Endothelial cell of umbilical vein (primary cell): ENCODE measurements around the gene DDX25. TPM values are rescaled to one million over a fixed set of nuclear protein-coding genes. Genes with fewer than 3 reads are reported as not detected.

Experiments used
- BruUV-seq: library from RNA; stranded (reverse); fragments of 400-500 nt; replicated peaks from 2 replicates; lab custom pipeline; 2021; lab: Mats Ljungman, UMichigan
- CTCF ChIA-PET: fragments of 300-600, 350-600 bp; sonication (Branson Sonifier 250); formaldehyde crosslinking; loops from one replicate; lab custom pipeline; 2021; ENCODE audit warnings: antibody characterized with exemption, inconsistent platforms; lab: Charles Lee
- POLR2A ChIA-PET: fragments of 300-600, 350-600 bp; sonication (Branson Sonifier 250); formaldehyde crosslinking; loops from one replicate; lab custom pipeline; 2021; ENCODE audit warnings: antibody characterized with exemption, inconsistent platforms; lab: Charles Lee
- DNase-seq: peaks from one replicate; pipeline ENCODE4 v3.0.0-alpha.2; 2011; ENCODE audit warnings: low read depth, low spot score
- FAIRE-seq: peaks from 2 replicates; lab custom pipeline; 2011; peaks lifted over from hg19 to GRCh38; lab: Jason Lieb, UNC
- H2AFZ ChIP-seq: 2 replicates; pipeline ENCODE4 v1.6.0; 2012; ENCODE audit warnings: low read depth, low read length, control low read depth, inconsistent platforms
- H3K27ac ChIP-seq: 2 replicates; pipeline ENCODE4 v1.5.1; 2011; ENCODE audit warnings: low read depth, mild to moderate bottlenecking, control low read depth, low read length, moderate library complexity; ENCODE audit not compliant: insufficient read depth
- H3K27me3 ChIP-seq, 2 experiments: 2 replicates each; pipeline versions ENCODE4 v1.6.0 to v1.6.1; 2011; ENCODE audit warnings: low read length in 2 of 2, mixed read lengths in 1 of 2; ENCODE audit not compliant: control insufficient read depth in 2 of 2, insufficient read depth in 2 of 2
- H3K36me3 ChIP-seq, 2 experiments: 2 replicates in 1 of 2; 3 replicates in 1 of 2; pipeline ENCODE4 v1.5.1; 2011; ENCODE audit warnings: low read length in 2 of 2, mild to moderate bottlenecking in 1 of 2, moderate library complexity in 1 of 2; ENCODE audit not compliant: control insufficient read depth in 2 of 2, insufficient read depth in 2 of 2; ENCODE audit errors: extremely low read depth in 1 of 2
- H3K4me1 ChIP-seq: 3 replicates; pipeline ENCODE4 v1.5.1; 2011; ENCODE audit warnings: mild to moderate bottlenecking, low read length; ENCODE audit not compliant: control insufficient read depth, insufficient read depth; ENCODE audit errors: extremely low read depth
- H3K4me2 ChIP-seq: 2 replicates; pipeline ENCODE4 v1.6.1; 2011; ENCODE audit warnings: low read length, control low read depth, mixed read lengths; ENCODE audit not compliant: insufficient read depth
- H3K4me3 ChIP-seq, 3 experiments: fragments of 200-600 bp in 1 of 3; sonication (generic), shearing (Covaris generic) in 1 of 3; replicated peaks in 1 of 3; 2 replicates each; pipeline ENCODE4 v1.5.1; 2011 to 2016; ENCODE audit warnings: control low read depth in 3 of 3, low read length in 3 of 3, mild to moderate bottlenecking in 2 of 3, inconsistent platforms in 1 of 3, low read depth in 1 of 3, moderate library complexity in 1 of 3; ENCODE audit not compliant: insufficient read depth in 1 of 3
- H3K79me2 ChIP-seq: 2 replicates; pipeline ENCODE4 v1.6.0; 2012; ENCODE audit warnings: low read length, inconsistent platforms; ENCODE audit not compliant: control insufficient read depth, insufficient read depth
- H3K9ac ChIP-seq: replicated peaks from 2 replicates; pipeline ENCODE3; 2011; ENCODE audit warnings: low read length, control low read depth; ENCODE audit not compliant: insufficient read depth; ENCODE audit errors: extremely low read depth
- H3K9me1 ChIP-seq: replicated peaks from 3 replicates; pipeline ENCODE4 v1.6.0; 2011; ENCODE audit warnings: mild to moderate bottlenecking, low read length; ENCODE audit not compliant: control insufficient read depth, insufficient read depth; ENCODE audit errors: extremely low read depth
- H3K9me3 ChIP-seq: replicated peaks from 2 replicates; pipeline ENCODE4 v1.5.1; 2012; ENCODE audit warnings: low read length, inconsistent platforms; ENCODE audit not compliant: control insufficient read depth, insufficient read depth
- H4K20me1 ChIP-seq: replicated peaks from 2 replicates; pipeline ENCODE3; 2011; ENCODE audit warnings: mild to moderate bottlenecking, low read length; ENCODE audit not compliant: control insufficient read depth, insufficient read depth; ENCODE audit errors: extremely low read depth
- CTCF ChIP-seq, 2 donors: IDR thresholded peaks; 1 replicate in 1 of 2; 2 replicates in 1 of 2; pipeline ENCODE4 v1.5.1; 2011; ENCODE audit warnings: low read length in 2 of 2, mild to moderate bottlenecking in 2 of 2, moderate library complexity in 2 of 2, control low read depth in 1 of 2, inconsistent platforms in 1 of 2, low read depth in 1 of 2; ENCODE audit not compliant: insufficient read depth in 1 of 2; ENCODE audit errors: extremely low read depth in 1 of 2
- EZH2 ChIP-seq: IDR thresholded peaks from 2 replicates; pipeline ENCODE4 v1.6.1; 2012; ENCODE audit warnings: borderline replicate concordance, low read depth, mild to moderate bottlenecking, moderate library complexity, low read length, inconsistent platforms; ENCODE audit not compliant: severe bottlenecking
- FOS ChIP-seq: IDR thresholded peaks from 2 replicates; pipeline ENCODE4 v1.6.1; 2011; ENCODE audit warnings: mild to moderate bottlenecking, low read length, moderate library complexity, borderline replicate concordance; ENCODE audit not compliant: insufficient read depth
- GATA2 ChIP-seq: IDR thresholded peaks from 2 replicates; pipeline ENCODE4 v1.7.0; 2011; ENCODE audit warnings: low read depth, mild to moderate bottlenecking, moderate library complexity, mixed read lengths, low read length; ENCODE audit not compliant: insufficient read length, insufficient read depth
- JUN ChIP-seq: IDR thresholded peaks from 2 replicates; pipeline ENCODE4 v1.6.1; 2011; ENCODE audit warnings: borderline replicate concordance, low read depth; ENCODE audit not compliant: insufficient read length, insufficient read depth
- MAX ChIP-seq: IDR thresholded peaks from 2 replicates; pipeline ENCODE4 v1.6.1; 2011; ENCODE audit not compliant: insufficient read depth, insufficient read length
- MYC ChIP-seq: IDR thresholded peaks from one replicate; pipeline ENCODE4 v1.6.1; 2011; ENCODE audit warnings: mild to moderate bottlenecking, low read depth, low read length
- POLR2A ChIP-seq: IDR thresholded peaks from 2 replicates; pipeline ENCODE4 v1.6.1; 2012; ENCODE audit warnings: low read depth, mild to moderate bottlenecking, control low read depth, low read length
- POLR2AphosphoS5 ChIP-seq: IDR thresholded peaks from 2 replicates; pipeline ENCODE4 v1.6.1; 2012; ENCODE audit warnings: low read depth, mild to moderate bottlenecking, control low read depth, low read length, moderate library complexity; ENCODE audit not compliant: insufficient read depth
- dilution Hi-C: fragments of 300-500 bp; cut with MboI; formaldehyde crosslinking; loops from one replicate; pipeline ENCODE4 v1.15.0; 2019; ENCODE audit warnings: low sequenced_read_pairs; ENCODE audit not compliant: extremely low pct_ligation_motif_present
- intact Hi-C: fragments of 100-400 bp; cut with micrococcal nuclease; formaldehyde crosslinking; loops from one replicate; pipeline ENCODE4 v1.10.0; 2022
- polyA plus RNA-seq, 4 experiments: library from polyadenylated mRNA; depleted of rRNA in 3 of 4; stranded (reverse) in 3 of 4; unstranded in 1 of 4; fragments of >200 nt; gene quantifications; 2 replicates each; pipeline versions ENCODE4 v1.2.1 to v1.2.3, GENCODE V29; 2011 to 2012; ENCODE audit warnings: missing spikeins in 1 of 4
- total RNA-seq: library from RNA; stranded (reverse); gene quantifications from 2 replicates; pipeline ENCODE4 v1.2.3, GENCODE V29; 2021

The DDX25 gene
- total and polyA plus RNA-seq, 2 donors (not counting 3 experiments of a cell fraction or from before 2014, with no cell fraction given), result not detected

DNA sequence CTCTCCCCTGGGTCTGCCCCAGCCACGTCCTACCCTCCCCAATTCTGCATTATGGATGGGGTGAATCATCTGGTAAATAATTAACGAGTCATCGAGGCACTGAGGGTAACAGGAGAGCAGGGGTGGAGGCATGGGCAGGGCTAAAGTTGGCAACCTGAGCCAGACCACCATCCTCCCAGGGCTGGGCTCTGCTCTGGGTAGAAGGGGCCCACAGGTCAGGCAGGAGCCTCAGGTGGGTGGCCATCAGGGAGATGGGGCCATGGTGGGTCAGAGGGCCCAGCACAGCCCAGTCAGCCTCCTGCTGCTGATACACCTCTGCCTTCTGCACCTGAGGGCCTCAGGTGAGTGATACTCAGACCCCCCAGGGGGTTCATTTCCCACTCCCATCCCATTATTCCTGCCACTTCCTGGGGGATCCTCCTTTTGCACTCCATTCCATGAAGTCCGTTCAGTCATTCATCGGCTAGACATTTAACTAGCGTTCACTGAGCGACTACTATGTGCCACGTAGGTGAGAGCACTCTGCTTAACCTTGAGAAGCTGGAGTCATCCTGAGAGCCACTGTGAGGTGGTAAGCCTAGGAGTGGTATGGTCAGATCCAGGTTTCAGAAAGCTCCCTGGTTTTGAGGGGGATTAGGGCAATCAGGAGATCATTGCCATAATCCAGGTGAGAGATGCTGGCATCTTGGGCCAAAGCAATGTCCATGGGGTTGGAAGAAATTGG, 41.7 kb downstream of the DDX25 start, which contains the start of gene VSIG10L2:
Gene VSIG10L2 (plus strand): TSS at position 248 of the 724 bp plus-strand sequence. CDS start 12 bp downstream, at position 260.
- Histone ChIP-seq H3K9me3 (no peaks in the 10 kb centered on the region), H3K9ac (no peak within 1 kb of the TSS), H3K36me3 (no peaks in the 10 kb centered on the region), H3K4me2 (no peak within 1 kb of the TSS), H3K27ac (no peak within 1 kb of the TSS), H3K4me3 (no peak within 1 kb of the TSS), H4K20me1 (no peaks in the 10 kb centered on the region), H3K4me1 (no peaks in the 10 kb centered on the region), H3K79me2 (no peaks in the 10 kb centered on the region), H3K27me3 (no peaks in the 10 kb centered on the region), H2AFZ (no peak within 1 kb of the TSS), H3K9me1 (no peaks in the 10 kb centered on the region)
- BruUV-seq, result no TSS peak
- dilution Hi-C loops (no loop called here), intact Hi-C loops (no loop called here)
- CTCF ChIA-PET, result interaction anchor here (10.5 kb wide), 1 partner anchor 247 kb away, joined by 147 read pairs; no protein-coding TSS in a partner anchor
- POLR2A ChIA-PET, result no interaction called here
- DNase-seq (no peak), FAIRE-seq (no peak)
- no peak for TF ChIP-seq MYC
- no peak for TF ChIP-seq EZH2
- no peak for TF ChIP-seq MAX
- no peak for TF ChIP-seq FOS
- TF ChIP-seq POLR2AphosphoS5, result no peak
- no peak for TF ChIP-seq GATA2
- TF ChIP-seq CTCF (IDR thresholded peaks at IDR 0.05; ENCODE audit: extremely low read depth in 1 of 2, insufficient read depth in 1 of 2, low read depth in 1 of 2, low read length in 2 of 2), result no peak
- TF ChIP-seq JUN, result no peak
- TF ChIP-seq POLR2A, result no peak
